Measurements from ENCODE around the gene DHRS7. TPM values are rescaled to one million over a fixed set of nuclear protein-coding genes. Genes with fewer than 3 reads are reported as not detected.

The DHRS7 gene
- total and polyA plus RNA-seq, 2 donors (not counting 3 experiments of a cell fraction or from before 2014, with no cell fraction given): 28.6 to 29.3 TPM

GRCh38 chr14:60170948-60171347 lies 5.8 kb upstream of the DHRS7 start:
- DNase-seq (ENCODE audit: low read depth, low spot score) (no peak), FAIRE-seq (no peak)
- Histone ChIP-seq H4K20me1 (replicated peaks; ENCODE audit: control insufficient read depth, extremely low read depth, insufficient read depth, low read length) (no peaks in the 10 kb centered on the region), H3K4me1 (ENCODE audit: control insufficient read depth, extremely low read depth, insufficient read depth, low read length) (no peaks in the 10 kb centered on the region), H3K9me1 (replicated peaks; ENCODE audit: control insufficient read depth, extremely low read depth, insufficient read depth, low read length) (no peaks in the 10 kb centered on the region), H3K9ac (replicated peaks; ENCODE audit: extremely low read depth, insufficient read depth, low read length) (no peak overlapping the region), H3K79me2 (ENCODE audit: control insufficient read depth, insufficient read depth, low read length) (no peaks in the 10 kb centered on the region), H3K4me3 (replicated peaks in 1 of 3; ENCODE audit: insufficient read depth in 1 of 3, low read depth in 1 of 3, low read length in 3 of 3) (no peak overlapping the region), H3K4me2 (ENCODE audit: insufficient read depth, low read length) (no peak overlapping the region), H3K9me3 (replicated peaks; ENCODE audit: control insufficient read depth, insufficient read depth, low read length) (no peaks in the 10 kb centered on the region), H3K27ac (ENCODE audit: insufficient read depth, low read depth, low read length) (no peak overlapping the region), H3K27me3 (ENCODE audit: control insufficient read depth in 2 of 2, insufficient read depth in 2 of 2, low read length in 2 of 2) (peaks cover 3 to 7% of the 10 kb centered on the region in 2 experiments), H2AFZ (ENCODE audit: low read depth, low read length) (no peak overlapping the region), H3K36me3 (ENCODE audit: control insufficient read depth in 2 of 2, extremely low read depth in 1 of 2, insufficient read depth in 2 of 2, low read length in 2 of 2) (no peaks in the 10 kb centered on the region)
- CTCF ChIA-PET: interaction anchor here (1.1 to 2.0 kb wide), 2 partner anchors 13 to 95 kb away, joined by 3 to 13 read pairs; no protein-coding TSS in a partner anchor
- BruUV-seq (replicated peaks): no TSS peak
- dilution Hi-C loops (cut with MboI; ENCODE audit: extremely low pct_ligation_motif_present, low sequenced_read_pairs) (no loop called here), intact Hi-C loops (cut with micrococcal nuclease) (no loop called here)
- POLR2A ChIA-PET: no interaction called here
- no peak for TF ChIP-seq MYC (IDR thresholded peaks at IDR 0.05; ENCODE audit: low read depth, low read length)
- TF ChIP-seq POLR2AphosphoS5 (IDR thresholded peaks at IDR 0.05; ENCODE audit: insufficient read depth, low read depth, low read length): no peak
- no peak for TF ChIP-seq POLR2A (IDR thresholded peaks at IDR 0.05; ENCODE audit: low read depth, low read length)
- no peak for TF ChIP-seq FOS (IDR thresholded peaks at IDR 0.05; ENCODE audit: borderline replicate concordance, insufficient read depth, low read length)
- TF ChIP-seq JUN (IDR thresholded peaks at IDR 0.05; ENCODE audit: borderline replicate concordance, insufficient read depth, insufficient read length, low read depth): no peak
- TF ChIP-seq CTCF (IDR thresholded peaks at IDR 0.05; ENCODE audit: extremely low read depth in 1 of 2, insufficient read depth in 1 of 2, low read depth in 1 of 2, low read length in 2 of 2): no peak
- TF ChIP-seq MAX (IDR thresholded peaks at IDR 0.05; ENCODE audit: insufficient read depth, insufficient read length): no peak
- TF ChIP-seq GATA2 (IDR thresholded peaks at IDR 0.05; ENCODE audit: insufficient read depth, insufficient read length, low read depth, low read length): no peak
- no peak for TF ChIP-seq EZH2 (IDR thresholded peaks at IDR 0.05; ENCODE audit: borderline replicate concordance, low read depth, low read length, severe bottlenecking)
